Esophagus squamous epithelium (tissue), 5 donors: ENCODE measurements around the gene ZC3H10. TPM values are rescaled to one million over a fixed set of nuclear protein-coding genes. Genes with fewer than 3 reads are reported as not detected.

Experiments used
- DNase-seq: peaks from one replicate; lab custom pipeline; 2025; lab: John Stamatoyannopoulos, UW
- H3K27ac ChIP-seq, 4 donors: fragments of 200-600 bp; sonication (generic); one replicate each; pipeline ENCODE4 v1.5.1; 2016 to 2019; ENCODE audit warnings: mild to moderate bottlenecking in 1 of 4
- H3K27me3 ChIP-seq, 4 donors: fragments of 200-600 bp; sonication (generic); 1 replicate in 3 of 4; 2 replicates in 1 of 4; pipeline versions ENCODE4 v1.5.1 to v1.6.0; 2017 to 2021; ENCODE audit warnings: antibody characterized with exemption in 1 of 4
- H3K36me3 ChIP-seq, 3 donors: fragments of 200-600 bp; sonication (generic); one replicate each; pipeline ENCODE4 v1.5.1; 2016 to 2019
- H3K4me1 ChIP-seq, 3 donors: fragments of 200-600 bp; sonication (generic); one replicate each; pipeline ENCODE4 v1.5.1; 2017 to 2019
- H3K4me3 ChIP-seq, 4 donors: fragments of 200-600 bp; sonication (generic); 1 replicate in 3 of 4; 2 replicates in 1 of 4; pipeline ENCODE4 v1.5.1; 2016 to 2019; ENCODE audit warnings: mild to moderate bottlenecking in 2 of 4, moderate library complexity in 1 of 4
- H3K9me3 ChIP-seq, 3 donors: fragments of 200-600 bp; sonication (generic); one replicate each; pipeline ENCODE4 v1.5.1; 2016 to 2019
- CTCF ChIP-seq, 6 experiments: fragments of 450-650 bp in 4 of 6; fragments of 200-600 bp in 2 of 6; sonication (generic) in 2 of 6; IDR thresholded peaks; one replicate each; pipeline ENCODE4 v1.5.1; 2016 to 2019; ENCODE audit warnings: antibody characterized with exemption in 6 of 6, mild to moderate bottlenecking in 4 of 6, moderate library complexity in 4 of 6
- POLR2A ChIP-seq, 4 donors: fragments of 450-650 bp; IDR thresholded peaks; one replicate each; pipeline ENCODE4 v1.6.1; 2017; ENCODE audit warnings: antibody characterized with exemption in 4 of 4, mild to moderate bottlenecking in 4 of 4, moderate library complexity in 3 of 4
- WGBS, 2 donors: methylation state at CpG; one replicate each; pipeline ENCODE4 v1.1.5; 2018; 5-methylcytosine and 5-hydroxymethylcytosine counted together
- intact Hi-C: fragments of 100-400 bp; cut with DNase I; formaldehyde crosslinking; loops from one replicate; pipeline ENCODE4 v1.15.0; 2022
- total RNA-seq, 4 donors: library from RNA; depleted of rRNA; stranded (reverse); fragments of >200 nt; gene quantifications; one replicate each; pipeline ENCODE4 v1.1.0, GENCODE V29; 2016
- donor health status: DM: yes; HTN: yes; CAD: no.

Gene ZC3H10
- total RNA-seq, 4 donors from 2014 or later = 1.5 to 3.8 (median 2.3) TPM

GRCh38 chr12:56161690-56162351, 43.8 kb downstream of the ZC3H10 start:
- H3K4me1 ChIP-seq = peaks cover 24 to 48% (median 32%) of the 10 kb centered on the region in 3 donors
- peaks cover 46 to 76% (median 60%) of the 10 kb centered on the region in 3 donors for H3K36me3 ChIP-seq
- 68 to 69% methylated on average over 8 to 10 of the region's 10 CpGs for WGBS, 2 donors
- intact Hi-C loops = no loop called here
- no peak for DNase-seq
- H3K27ac ChIP-seq = peak overlapping the region; percentile 93 to 100 (median 99)
- H3K9me3 ChIP-seq = no peaks in the 10 kb centered on the region
- no peak for TF ChIP-seq CTCF (IDR thresholded peaks at IDR 0.05)
- no peak for TF ChIP-seq POLR2A (IDR thresholded peaks at IDR 0.05)
- no peaks in the 10 kb centered on the region for H3K27me3 ChIP-seq
- H3K4me3 ChIP-seq = peak overlapping the region in 2 of 4 donors; percentile 61 to 97

GRCh38 chr12:56162468-56163290, 44.6 kb downstream of the ZC3H10 start:
- H3K4me1 ChIP-seq = peaks cover 21 to 40% (median 32%) of the 10 kb centered on the region in 3 donors
- peak overlapping the region; percentile 65 to 99 (median 96) for H3K27ac ChIP-seq
- TF ChIP-seq CTCF (IDR thresholded peaks at IDR 0.05) (no peak), POLR2A (IDR thresholded peaks at IDR 0.05) (no peak)
- DNase-seq = no peak
- H3K36me3 ChIP-seq = peaks cover 52 to 85% (median 60%) of the 10 kb centered on the region in 3 donors
- intact Hi-C loops = no loop called here
- H3K4me3 ChIP-seq = no peak overlapping the region
- 48 to 57% methylated on average over 11 of the region's 11 CpGs for WGBS, 2 donors
- H3K27me3 ChIP-seq = no peaks in the 10 kb centered on the region
- no peaks in the 10 kb centered on the region for H3K9me3 ChIP-seq

DNA sequence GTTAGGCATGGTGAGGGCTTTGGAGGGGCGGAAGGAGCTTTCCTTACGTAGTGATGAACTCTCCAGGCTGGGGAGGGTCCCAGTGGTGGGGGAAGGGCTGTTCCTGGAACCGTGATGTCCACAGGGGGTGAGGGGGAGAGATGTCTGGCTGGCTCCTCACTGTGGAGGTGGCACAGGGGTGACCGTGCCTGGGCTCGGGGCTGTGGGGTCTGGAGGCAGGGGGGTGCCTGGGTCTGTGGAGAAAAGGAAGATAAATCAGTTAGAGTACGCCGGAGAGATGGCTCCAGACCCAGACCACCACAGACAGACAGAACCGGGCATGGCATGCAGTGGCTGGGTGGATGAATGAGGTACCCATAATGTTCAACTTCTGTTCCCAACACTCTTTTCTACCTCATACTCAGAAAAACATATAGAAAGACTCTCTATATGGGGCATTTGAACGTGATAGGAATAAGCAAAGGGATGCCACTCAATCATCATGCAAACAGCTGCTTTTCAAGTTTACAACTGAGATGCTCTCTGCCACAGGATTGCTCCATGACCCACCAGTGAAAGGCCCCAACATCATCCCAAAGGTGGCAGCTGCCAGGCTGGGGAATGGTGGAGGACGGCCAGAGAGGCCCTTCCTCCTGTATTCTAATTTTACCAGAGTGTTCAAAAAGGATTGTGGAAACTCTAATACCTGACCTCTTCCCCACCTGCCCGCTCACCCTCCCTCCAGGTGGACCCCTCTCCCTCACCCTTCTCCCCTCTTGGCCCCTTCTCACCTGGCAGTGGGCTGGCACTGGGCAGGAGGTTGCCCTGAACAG, 45.7 kb downstream of the ZC3H10 start:
- H3K36me3 ChIP-seq = peaks cover 60 to 95% (median 61%) of the 10 kb centered on the region in 3 donors
- peaks cover 21 to 40% (median 32%) of the 10 kb centered on the region in 3 donors for H3K4me1 ChIP-seq
- intact Hi-C loops = no loop called here
- 61 to 62% methylated on average over 7 to 11 of the region's 11 CpGs for WGBS, 2 donors
- peak overlapping the region in 3 of 4 donors; percentile 47 to 99 (median 93) for H3K27ac ChIP-seq
- H3K9me3 ChIP-seq = no peaks in the 10 kb centered on the region
- H3K4me3 ChIP-seq = no peak overlapping the region
- TF ChIP-seq POLR2A (IDR thresholded peaks at IDR 0.05) = no peak
- no peak for TF ChIP-seq CTCF (IDR thresholded peaks at IDR 0.05)
- no peaks in the 10 kb centered on the region for H3K27me3 ChIP-seq
- no peak for DNase-seq

DNA sequence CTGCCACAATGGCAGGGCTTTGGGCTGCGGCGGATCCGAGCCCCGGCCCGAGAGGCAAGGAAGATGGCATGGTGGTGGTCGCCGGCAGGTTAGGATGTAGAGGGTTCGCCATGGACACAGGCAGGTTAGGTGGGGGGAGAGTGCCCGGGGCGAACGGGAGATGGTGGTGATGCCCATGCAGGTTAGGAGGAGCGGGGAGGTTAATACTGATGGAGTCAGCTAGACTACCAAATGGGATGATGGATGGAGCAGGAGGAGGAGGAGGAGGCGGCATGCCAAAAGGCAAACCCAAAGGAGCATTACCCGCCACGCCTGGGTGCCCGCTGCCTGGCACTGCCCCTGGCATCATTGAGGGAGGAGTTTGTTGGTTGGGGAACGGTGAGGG, 46.3 kb downstream of the ZC3H10 start:
- H3K4me1 ChIP-seq = peaks cover 16 to 37% (median 32%) of the 10 kb centered on the region in 3 donors
- 81 to 87% methylated on average over 11 to 12 of the region's 17 CpGs for WGBS, 2 donors
- H3K27ac ChIP-seq = peak overlapping the region in 2 of 4 donors; percentile 47 to 99
- intact Hi-C loops = no loop called here
- H3K9me3 ChIP-seq = no peaks in the 10 kb centered on the region
- no peak for TF ChIP-seq POLR2A (IDR thresholded peaks at IDR 0.05)
- TF ChIP-seq CTCF (IDR thresholded peaks at IDR 0.05) = no peak
- DNase-seq = no peak
- peaks cover 60 to 100% (median 67%) of the 10 kb centered on the region in 3 donors for H3K36me3 ChIP-seq
- no peaks in the 10 kb centered on the region for H3K27me3 ChIP-seq
- no peak overlapping the region for H3K4me3 ChIP-seq
